ENCODE results near the gene SHOX. TPM values are rescaled to one million over a fixed set of nuclear protein-coding genes. Genes with fewer than 3 reads are reported as not detected.

SHOX gene
- total RNA-seq: not detected in 2 replicates

GRCh38 chrX:630612-631496 lies at the start of gene SHOX:
Gene SHOX (plus strand): TSS chrX:630791. CDS start chrX:630898, 107 bp downstream.

Other genes starting within 250 kb of the SHOX start
- 9.8 and 10.1 TPM in 2 replicates for gene PPP2R3B, start 243.9 kb upstream of the SHOX start, total RNA-seq